DND-41 (cell line): ENCODE results near the gene GPR161.

ENCODE experiments used
- ATAC-seq: fragments of 200-7000 bp; cut with Tn5 transposase; 3 replicates; pipeline ENCODE4 v1.9.1; 2021; ENCODE audit warnings: low read depth; ENCODE audit not compliant: insufficient read depth
- DNase-seq: peaks from one replicate; pipeline ENCODE4 v3.0.0-alpha.2; 2020
- H2AFZ ChIP-seq: 2 replicates; pipeline ENCODE4 v1.6.0; 2012; ENCODE audit warnings: low read depth, low read length
- H3K27ac ChIP-seq: 2 replicates; pipeline ENCODE4 v1.5.1; 2012; ENCODE audit warnings: low read length, inconsistent platforms
- H3K27me3 ChIP-seq: fragments of 200-600 bp; sonication (generic); 2 replicates; pipeline ENCODE4 v1.6.0; 2012; ENCODE audit warnings: low read length, mild to moderate bottlenecking, inconsistent platforms; ENCODE audit not compliant: insufficient read depth, poor library complexity
- H3K36me3 ChIP-seq: 2 replicates; pipeline ENCODE4 v1.5.1; 2012; ENCODE audit warnings: low read length, inconsistent platforms; ENCODE audit not compliant: insufficient read depth
- H3K4me1 ChIP-seq: 2 replicates; pipeline ENCODE4 v1.5.1; 2012; ENCODE audit warnings: mild to moderate bottlenecking, low read length; ENCODE audit not compliant: insufficient read depth
- H3K4me2 ChIP-seq: 2 replicates; pipeline ENCODE4 v1.6.0; 2012; ENCODE audit warnings: mild to moderate bottlenecking, moderate library complexity, low read length, inconsistent platforms; ENCODE audit not compliant: insufficient read depth
- H3K4me3 ChIP-seq, 2 experiments: fragments of 200-600 bp in 1 of 2; shearing (Covaris generic) in 1 of 2; 2 replicates each; pipeline ENCODE4 v1.5.1; 2012 to 2016; ENCODE audit warnings: inconsistent platforms in 2 of 2, low read length in 2 of 2, mild to moderate bottlenecking in 2 of 2, low read depth in 1 of 2, moderate library complexity in 1 of 2
- H3K79me2 ChIP-seq: 2 replicates; pipeline ENCODE4 v1.6.0; 2012; ENCODE audit warnings: low read length, inconsistent platforms; ENCODE audit not compliant: insufficient read depth
- H3K9ac ChIP-seq: 2 replicates; pipeline ENCODE4 v1.6.0; 2012; ENCODE audit warnings: low read depth, mild to moderate bottlenecking, inconsistent platforms, low read length, moderate library complexity
- H3K9me3 ChIP-seq: 2 replicates; pipeline ENCODE4 v1.5.1; 2012; ENCODE audit warnings: low read length, moderate library complexity, mild to moderate bottlenecking, inconsistent platforms; ENCODE audit not compliant: insufficient read depth, severe bottlenecking
- H4K20me1 ChIP-seq: 2 replicates; pipeline ENCODE4 v1.6.0; 2012; ENCODE audit warnings: low read length; ENCODE audit not compliant: insufficient read depth
- EZH2 ChIP-seq: IDR thresholded peaks from 3 replicates; pipeline ENCODE4 v1.6.1; 2012; ENCODE audit warnings: borderline replicate concordance, low read depth, mild to moderate bottlenecking, moderate library complexity, low read length, inconsistent platforms; ENCODE audit not compliant: severe bottlenecking
- TF ChIP-seq, protein P1 (sequence below): IDR thresholded peaks from 2 replicates; pipeline ENCODE4 v1.5.1; 2012; ENCODE audit warnings: borderline replicate concordance, low read length, moderate library complexity, mild to moderate bottlenecking; ENCODE audit not compliant: poor library complexity, severe bottlenecking; ENCODE audit errors: extremely low read depth

GPR161 gene

DNA sequence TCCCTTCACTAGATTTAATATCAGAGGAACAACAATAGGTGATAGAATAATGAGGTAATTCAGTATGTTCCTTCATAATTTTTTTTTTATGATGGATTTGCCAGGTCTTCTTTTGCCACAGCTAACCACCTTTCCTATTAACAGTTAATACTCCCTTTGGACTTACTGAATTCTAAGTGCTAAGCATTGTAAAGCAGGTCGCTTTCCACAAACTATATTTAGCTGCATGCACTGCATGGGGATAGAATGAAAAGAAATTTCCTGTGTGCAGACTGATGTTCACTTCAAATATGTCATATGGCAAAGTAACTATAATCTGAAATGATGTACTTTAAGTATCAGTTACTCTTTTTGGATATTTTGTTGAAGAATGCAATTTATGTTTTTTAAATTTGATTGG is 85.8 kb downstream of the GPR161 start:
- ATAC-seq (no peak), DNase-seq (no peak)
- no peak overlapping the region for H3K4me3 ChIP-seq
- H3K36me3 ChIP-seq, result peaks cover 36% of the 10 kb centered on the region; the same call in 1 of the 2 replicates
- no peaks in the 10 kb centered on the region for H3K9me3 ChIP-seq
- H2AFZ ChIP-seq, result no peak overlapping the region
- no peak overlapping the region for H3K27ac ChIP-seq
- H3K27me3 ChIP-seq, result no peaks in the 10 kb centered on the region
- H3K9ac ChIP-seq, result no peak overlapping the region
- H3K79me2 ChIP-seq, result no peaks in the 10 kb centered on the region
- TF ChIP-seq EZH2, result no peak
- TF ChIP-seq, protein P1, sequence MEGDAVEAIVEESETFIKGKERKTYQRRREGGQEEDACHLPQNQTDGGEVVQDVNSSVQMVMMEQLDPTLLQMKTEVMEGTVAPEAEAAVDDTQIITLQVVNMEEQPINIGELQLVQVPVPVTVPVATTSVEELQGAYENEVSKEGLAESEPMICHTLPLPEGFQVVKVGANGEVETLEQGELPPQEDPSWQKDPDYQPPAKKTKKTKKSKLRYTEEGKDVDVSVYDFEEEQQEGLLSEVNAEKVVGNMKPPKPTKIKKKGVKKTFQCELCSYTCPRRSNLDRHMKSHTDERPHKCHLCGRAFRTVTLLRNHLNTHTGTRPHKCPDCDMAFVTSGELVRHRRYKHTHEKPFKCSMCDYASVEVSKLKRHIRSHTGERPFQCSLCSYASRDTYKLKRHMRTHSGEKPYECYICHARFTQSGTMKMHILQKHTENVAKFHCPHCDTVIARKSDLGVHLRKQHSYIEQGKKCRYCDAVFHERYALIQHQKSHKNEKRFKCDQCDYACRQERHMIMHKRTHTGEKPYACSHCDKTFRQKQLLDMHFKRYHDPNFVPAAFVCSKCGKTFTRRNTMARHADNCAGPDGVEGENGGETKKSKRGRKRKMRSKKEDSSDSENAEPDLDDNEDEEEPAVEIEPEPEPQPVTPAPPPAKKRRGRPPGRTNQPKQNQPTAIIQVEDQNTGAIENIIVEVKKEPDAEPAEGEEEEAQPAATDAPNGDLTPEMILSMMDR, result no peak
- H3K4me2 ChIP-seq, result no peak overlapping the region
- H3K4me1 ChIP-seq, result no peaks in the 10 kb centered on the region
- no peaks in the 10 kb centered on the region for H4K20me1 ChIP-seq

DNA sequence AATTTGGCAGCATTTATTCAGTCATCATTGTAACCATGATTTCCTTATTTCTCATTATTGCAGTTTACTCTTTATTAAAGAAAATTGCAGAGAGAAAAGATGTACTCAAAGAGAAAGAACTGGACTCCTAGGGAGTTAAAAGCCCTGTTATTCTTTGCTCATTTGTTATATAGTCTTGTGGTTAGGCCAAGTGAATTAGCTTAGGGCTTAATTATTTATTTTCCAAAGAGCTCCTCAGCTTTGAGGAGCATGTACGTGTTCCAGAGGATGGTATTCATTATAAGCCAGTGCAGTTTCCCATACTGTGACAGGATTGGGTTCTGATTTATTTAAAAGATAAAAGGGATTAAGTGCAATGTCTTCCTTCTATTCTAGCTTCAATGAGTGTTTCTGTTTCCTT is 86.4 kb downstream of the GPR161 start:
- no peak for DNase-seq

GRCh38 chr1:168045311-168045710 is 91.4 kb downstream of the GPR161 start:
- Histone ChIP-seq H3K4me2 (no peak overlapping the region), H3K4me3 (no peak overlapping the region), H2AFZ (no peak overlapping the region), H4K20me1 (no peaks in the 10 kb centered on the region), H3K27me3 (no peaks in the 10 kb centered on the region), H3K36me3 (peaks cover 46% of the 10 kb centered on the region), H3K9ac (no peak overlapping the region), H3K79me2 (no peaks in the 10 kb centered on the region), H3K9me3 (no peaks in the 10 kb centered on the region), H3K4me1 (no peaks in the 10 kb centered on the region), H3K27ac (no peak overlapping the region)
- TF ChIP-seq, protein P1, result no peak
- TF ChIP-seq EZH2, result no peak
- no peak for DNase-seq
- ATAC-seq, result no peak

More for the DNA sequence above, 86.4 kb downstream of the GPR161 start:
- H3K4me1 ChIP-seq, result no peaks in the 10 kb centered on the region
- H3K4me2 ChIP-seq, result no peak overlapping the region
- no peak overlapping the region for H2AFZ ChIP-seq
- H3K27ac ChIP-seq, result no peak overlapping the region
- H3K79me2 ChIP-seq, result no peaks in the 10 kb centered on the region
- no peak for TF ChIP-seq EZH2
- TF ChIP-seq, protein P1, result no peak
- no peak overlapping the region for H3K4me3 ChIP-seq
- no peak overlapping the region for H3K9ac ChIP-seq
- no peaks in the 10 kb centered on the region for H3K9me3 ChIP-seq
- no peaks in the 10 kb centered on the region for H4K20me1 ChIP-seq
- ATAC-seq, result no peak
- peaks cover 40% of the 10 kb centered on the region; the same call in 1 of the 2 replicates for H3K36me3 ChIP-seq
- H3K27me3 ChIP-seq, result no peaks in the 10 kb centered on the region

GRCh38 chr1:168042362-168042761 is 94.4 kb downstream of the GPR161 start:
- no peak overlapping the region for H3K4me2 ChIP-seq
- H3K4me3 ChIP-seq, result no peak overlapping the region
- H3K4me1 ChIP-seq, result no peaks in the 10 kb centered on the region
- no peaks in the 10 kb centered on the region for H3K79me2 ChIP-seq
- no peaks in the 10 kb centered on the region for H3K9me3 ChIP-seq
- no peak for ATAC-seq
- H3K27me3 ChIP-seq, result no peaks in the 10 kb centered on the region
- TF ChIP-seq, protein P1, result no peak
- no peak for TF ChIP-seq EZH2
- no peak overlapping the region for H3K9ac ChIP-seq
- H3K27ac ChIP-seq, result no peak overlapping the region
- peaks cover 40% of the 10 kb centered on the region for H3K36me3 ChIP-seq
- no peak overlapping the region for H2AFZ ChIP-seq
- no peak for DNase-seq
- no peaks in the 10 kb centered on the region for H4K20me1 ChIP-seq
